ENCODE results near the gene HECTD1.

HECTD1 gene

DNA sequence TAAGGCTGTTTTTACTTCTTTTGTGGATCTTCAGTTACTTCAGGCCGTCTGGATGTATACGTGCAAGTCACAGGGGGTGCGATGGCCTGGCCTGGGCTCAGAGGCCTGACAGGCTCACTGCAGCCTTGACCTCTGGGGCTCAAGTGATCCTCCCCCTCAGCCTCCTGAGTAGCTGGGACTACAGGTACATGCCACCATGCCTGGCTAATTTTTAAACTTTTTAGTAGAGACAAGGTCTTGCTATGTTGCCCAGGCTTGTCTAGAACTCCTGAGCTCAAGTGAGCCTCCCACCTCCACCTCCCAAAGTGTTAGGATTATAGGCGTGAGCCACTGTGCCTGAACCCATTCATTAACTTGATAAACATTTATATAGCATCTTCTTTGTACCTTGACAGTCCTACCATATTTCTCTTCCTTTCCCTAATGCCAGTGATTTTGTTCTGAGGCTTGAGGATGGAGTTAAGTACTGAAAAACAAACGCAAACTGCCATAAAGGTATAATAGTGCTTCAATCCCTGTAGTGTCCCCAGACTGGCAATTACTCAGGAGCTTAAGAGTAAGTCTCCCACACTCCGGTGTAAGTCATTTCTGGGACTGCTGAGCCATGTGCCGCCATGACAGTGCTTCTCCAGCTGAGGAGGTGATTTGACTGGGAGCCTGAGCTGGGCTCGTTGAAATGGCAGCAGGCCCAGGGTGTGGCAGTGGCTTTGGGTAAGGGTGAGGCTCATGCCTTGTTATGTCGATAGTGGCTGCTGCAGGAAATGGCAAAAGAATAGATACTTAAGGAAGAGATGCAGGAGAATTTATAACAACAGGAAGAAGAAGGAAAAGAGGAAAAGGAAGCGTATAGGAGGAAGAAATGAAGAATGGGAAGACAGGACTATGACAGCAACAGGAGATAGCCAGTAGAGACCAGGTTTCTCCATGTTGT, 43.7 kb upstream of the HECTD1 start:
- no peak overlapping the region for H3K4me3 ChIP-seq (replicated peaks; ENCODE audit: low read depth, low read length)
- no peak for DNase-seq (ENCODE audit: low read depth)
- TF ChIP-seq, protein P1, sequence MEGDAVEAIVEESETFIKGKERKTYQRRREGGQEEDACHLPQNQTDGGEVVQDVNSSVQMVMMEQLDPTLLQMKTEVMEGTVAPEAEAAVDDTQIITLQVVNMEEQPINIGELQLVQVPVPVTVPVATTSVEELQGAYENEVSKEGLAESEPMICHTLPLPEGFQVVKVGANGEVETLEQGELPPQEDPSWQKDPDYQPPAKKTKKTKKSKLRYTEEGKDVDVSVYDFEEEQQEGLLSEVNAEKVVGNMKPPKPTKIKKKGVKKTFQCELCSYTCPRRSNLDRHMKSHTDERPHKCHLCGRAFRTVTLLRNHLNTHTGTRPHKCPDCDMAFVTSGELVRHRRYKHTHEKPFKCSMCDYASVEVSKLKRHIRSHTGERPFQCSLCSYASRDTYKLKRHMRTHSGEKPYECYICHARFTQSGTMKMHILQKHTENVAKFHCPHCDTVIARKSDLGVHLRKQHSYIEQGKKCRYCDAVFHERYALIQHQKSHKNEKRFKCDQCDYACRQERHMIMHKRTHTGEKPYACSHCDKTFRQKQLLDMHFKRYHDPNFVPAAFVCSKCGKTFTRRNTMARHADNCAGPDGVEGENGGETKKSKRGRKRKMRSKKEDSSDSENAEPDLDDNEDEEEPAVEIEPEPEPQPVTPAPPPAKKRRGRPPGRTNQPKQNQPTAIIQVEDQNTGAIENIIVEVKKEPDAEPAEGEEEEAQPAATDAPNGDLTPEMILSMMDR (IDR thresholded peaks at IDR 0.05; ENCODE audit: low read length, missing control alignments): no peak

DNA sequence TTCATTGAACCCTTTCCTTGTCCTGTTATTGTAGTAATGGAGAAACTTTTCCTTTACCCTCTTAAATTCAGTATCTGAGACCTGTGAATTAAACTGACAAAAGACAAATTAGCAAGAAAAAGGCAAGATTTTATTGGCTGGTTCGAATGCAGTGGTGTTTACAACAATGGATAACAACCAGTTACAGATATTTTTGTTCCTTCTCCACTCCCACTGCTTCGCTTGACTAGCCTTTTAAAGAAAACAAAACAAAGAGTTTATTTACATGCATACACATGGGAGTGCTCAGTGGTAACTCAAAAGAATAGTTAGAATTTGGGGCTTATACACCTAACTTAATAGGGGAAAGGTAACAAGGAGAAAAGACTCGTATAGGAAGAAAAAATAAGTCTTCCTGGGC, 37.0 kb upstream of the HECTD1 start:
- H3K4me3 ChIP-seq (replicated peaks; ENCODE audit: low read depth, low read length): no peak overlapping the region
- TF ChIP-seq, protein P1 (IDR thresholded peaks at IDR 0.05; ENCODE audit: low read length, missing control alignments): no peak
- no peak for DNase-seq (ENCODE audit: low read depth)

DNA sequence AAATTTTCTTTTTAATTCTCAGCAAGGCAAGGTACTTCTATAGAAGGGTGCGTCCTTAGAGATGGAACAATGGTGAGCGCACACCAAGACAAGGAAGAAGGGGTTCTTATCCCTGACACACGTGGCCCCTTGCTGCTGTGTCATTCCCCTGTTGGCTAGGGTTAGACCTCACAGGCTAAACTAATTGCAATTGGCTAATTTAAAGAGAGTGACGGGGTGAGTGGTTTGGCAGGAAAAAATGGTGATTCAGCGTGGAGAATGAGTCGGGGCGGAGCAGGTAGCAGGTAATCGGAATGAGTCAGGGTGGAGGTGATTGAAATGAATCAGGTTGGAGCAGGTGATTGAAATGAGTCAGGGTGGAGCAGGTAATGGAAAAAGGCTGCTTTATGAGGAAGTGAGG, 36.3 kb upstream of the HECTD1 start:
- no peak overlapping the region for H3K4me3 ChIP-seq (replicated peaks; ENCODE audit: low read depth, low read length)
- no peak for DNase-seq (ENCODE audit: low read depth)
- TF ChIP-seq, protein P1 (IDR thresholded peaks at IDR 0.05; ENCODE audit: low read length, missing control alignments): no peak

DNA sequence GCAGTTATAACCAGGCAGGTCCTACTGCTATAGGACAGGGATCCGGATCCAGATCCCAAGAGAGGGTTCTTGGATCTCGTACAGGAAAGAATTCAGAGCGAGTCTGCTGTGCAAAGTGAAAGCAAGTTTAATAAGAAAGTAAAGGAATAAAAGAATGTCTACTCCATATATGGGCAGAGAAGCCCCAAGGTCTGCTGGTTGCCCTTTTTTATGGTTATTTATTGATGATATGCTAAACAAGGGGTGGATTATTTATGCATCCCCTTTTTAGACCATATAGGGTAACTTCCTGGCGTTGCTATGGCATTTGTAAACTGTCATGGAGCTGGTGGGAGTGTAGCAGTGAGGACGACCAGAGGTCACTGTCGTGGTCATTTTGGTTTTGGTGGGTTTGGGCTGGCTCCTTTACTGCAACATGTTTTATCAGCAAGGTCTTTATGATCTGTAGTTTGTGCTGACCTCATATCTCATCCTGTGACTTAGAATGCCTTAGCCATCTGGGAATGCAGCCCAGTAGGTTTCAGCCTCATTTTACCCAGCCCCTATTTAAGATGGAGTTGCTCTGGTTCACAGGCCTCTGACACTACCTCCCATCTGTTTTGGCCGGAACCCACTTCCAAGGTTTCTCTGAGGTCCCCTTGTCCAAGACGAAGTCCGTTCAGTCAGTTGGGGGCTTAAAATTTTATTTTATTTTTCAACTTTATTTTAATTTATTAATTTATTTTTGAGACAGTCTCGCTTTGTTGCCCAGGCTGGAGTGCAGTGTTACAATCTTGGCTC, 34.8 kb upstream of the HECTD1 start:
- peak overlapping the region; percentile 10 for H3K4me3 ChIP-seq (replicated peaks; ENCODE audit: low read depth, low read length)
- DNase-seq (ENCODE audit: low read depth): peak; percentile 33

DNA sequence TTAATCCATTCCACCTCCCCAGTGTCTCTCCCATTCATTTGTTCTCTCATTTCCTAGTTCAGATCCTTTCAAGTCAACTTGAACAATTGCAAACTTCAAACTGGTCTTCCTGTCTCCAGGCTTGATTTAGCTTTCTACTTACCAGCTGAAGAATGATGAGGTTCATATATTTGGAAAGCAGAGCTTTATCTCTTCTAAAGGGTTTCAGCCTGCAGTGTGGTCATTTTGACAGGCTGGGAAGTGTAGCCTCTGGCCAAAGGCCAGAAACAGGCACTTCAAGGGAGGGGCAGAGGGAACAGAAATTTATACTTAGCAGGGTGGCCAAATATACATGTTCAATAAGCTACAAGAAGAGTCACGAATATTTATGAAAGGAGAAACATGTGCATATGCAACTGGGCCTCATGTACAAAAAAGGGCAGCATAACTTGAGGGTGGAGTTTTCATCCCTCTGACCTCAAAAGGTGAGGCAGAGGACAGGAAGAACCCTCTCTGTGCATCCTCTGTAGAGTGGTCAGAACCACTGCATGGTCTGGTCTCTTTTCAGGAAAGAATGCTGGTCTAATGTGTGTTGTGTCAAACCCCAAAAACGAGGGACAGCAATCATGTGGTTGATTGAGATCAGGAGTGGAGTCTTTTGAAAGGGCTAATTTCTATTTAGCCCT, 34.0 kb upstream of the HECTD1 start:
- DNase-seq (ENCODE audit: low read depth): peak; percentile 18
- H3K4me3 ChIP-seq (replicated peaks; ENCODE audit: low read depth, low read length): peak overlapping the region; percentile 10
- TF ChIP-seq, protein P1 (IDR thresholded peaks at IDR 0.05; ENCODE audit: low read length, missing control alignments): no peak

DNA sequence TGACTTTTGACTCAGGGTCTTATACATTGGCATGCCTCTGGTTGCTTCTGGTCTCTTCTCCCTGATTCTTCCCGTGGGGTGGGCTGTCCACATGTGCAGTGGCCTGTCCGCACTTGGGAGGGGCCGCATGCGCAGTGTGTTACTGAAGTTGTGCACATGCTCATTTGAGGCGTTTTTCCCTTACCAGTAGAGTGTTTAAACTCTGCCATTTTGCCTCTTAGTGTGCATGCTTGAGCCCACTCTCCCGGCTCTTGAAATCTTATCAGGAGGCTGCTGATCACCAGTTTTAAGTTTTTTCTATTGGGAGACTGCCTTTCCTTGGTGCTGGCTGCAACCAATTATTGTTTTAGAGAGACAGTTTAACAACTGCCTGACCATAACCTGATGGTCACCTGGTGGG, 32.1 kb upstream of the HECTD1 start:
- H3K4me3 ChIP-seq (replicated peaks; ENCODE audit: low read depth, low read length): no peak overlapping the region
- DNase-seq (ENCODE audit: low read depth): no peak
- TF ChIP-seq, protein P1 (IDR thresholded peaks at IDR 0.05; ENCODE audit: low read length, missing control alignments): no peak

DNA sequence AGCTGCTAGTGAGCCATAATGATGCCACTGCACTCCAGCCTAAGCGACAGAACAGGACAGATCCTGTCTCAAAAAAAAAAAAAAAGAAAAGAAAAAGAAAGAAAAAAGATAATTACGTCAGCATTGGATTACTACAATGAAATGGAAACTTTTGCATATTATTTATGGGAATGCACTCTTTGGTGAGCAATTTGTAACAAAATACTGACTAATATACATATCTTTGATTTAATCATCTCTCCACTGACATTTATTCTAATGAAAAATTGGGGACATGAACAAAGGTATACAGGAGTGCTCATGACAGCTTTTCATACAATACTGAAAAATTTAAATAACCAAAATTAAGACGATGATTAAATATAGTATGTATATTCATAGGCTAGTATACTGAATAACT, 27.9 kb upstream of the HECTD1 start:
- no peak for DNase-seq (ENCODE audit: low read depth)
- TF ChIP-seq, protein P1 (IDR thresholded peaks at IDR 0.05; ENCODE audit: low read length, missing control alignments): no peak

More for the DNA sequence above, 27.9 kb upstream of the HECTD1 start:
- no peak overlapping the region for H3K4me3 ChIP-seq (replicated peaks; ENCODE audit: low read depth, low read length)
